Endodermal cell (in vitro differentiated cells): ENCODE results near the gene DLGAP1. TPM values are rescaled to one million over a fixed set of nuclear protein-coding genes. Genes with fewer than 3 reads are reported as not detected.

Experiments used
- DNase-seq: peaks from one replicate; pipeline ENCODE4 v3.0.0-alpha.2; 2017
- H3K27ac ChIP-seq: 2 replicates; pipeline ENCODE4 v1.5.1; 2013; ENCODE audit warnings: mild to moderate bottlenecking, low read depth, low read length, moderate library complexity
- H3K27me3 ChIP-seq: 2 replicates; pipeline ENCODE4 v1.6.1; 2013; ENCODE audit warnings: mild to moderate bottlenecking, low read length, moderate library complexity; ENCODE audit not compliant: insufficient read depth, control insufficient read depth, poor library complexity, severe bottlenecking
- H3K36me3 ChIP-seq: 2 replicates; pipeline ENCODE4 v1.7.0; 2013; ENCODE audit warnings: mild to moderate bottlenecking, low read length, moderate library complexity; ENCODE audit not compliant: control insufficient read depth, insufficient read depth
- H3K4me1 ChIP-seq: one replicate; pipeline ENCODE4 v1.7.0; 2013; ENCODE audit warnings: low read length; ENCODE audit not compliant: control insufficient read depth, insufficient read depth
- H3K4me3 ChIP-seq: 2 replicates; pipeline ENCODE4 v1.5.1; 2013; ENCODE audit warnings: mild to moderate bottlenecking, low read length, moderate library complexity
- H3K9ac ChIP-seq: 2 replicates; pipeline ENCODE4 v1.6.1; 2013; ENCODE audit warnings: mild to moderate bottlenecking, low read length, moderate library complexity; ENCODE audit not compliant: poor library complexity, severe bottlenecking; ENCODE audit errors: extremely low read depth
- H3K9me3 ChIP-seq: 2 replicates; pipeline ENCODE4 v1.6.1; 2013; ENCODE audit warnings: mild to moderate bottlenecking, low read length, moderate library complexity; ENCODE audit not compliant: control insufficient read depth
- H3K27ac Mint-ChIP-seq: 2 replicates; pipeline ENCODE4 v1.8.0; 2020; ENCODE audit warnings: mixed read lengths
- H3K27me3 Mint-ChIP-seq: 2 replicates; pipeline ENCODE4 v1.8.0; 2021; ENCODE audit warnings: mild to moderate bottlenecking, mixed read lengths; ENCODE audit not compliant: insufficient read depth
- H3K36me3 Mint-ChIP-seq: 2 replicates; pipeline ENCODE4 v1.8.0; 2020; ENCODE audit warnings: low read depth, mixed read lengths
- H3K4me1 Mint-ChIP-seq: 2 replicates; pipeline ENCODE4 v1.8.0; 2020; ENCODE audit warnings: mixed read lengths
- H3K4me3 Mint-ChIP-seq: 2 replicates; pipeline ENCODE4 v1.8.0; 2020; ENCODE audit warnings: mild to moderate bottlenecking, moderate library complexity, mixed read lengths
- H3K9me3 Mint-ChIP-seq: 2 replicates; pipeline ENCODE4 v1.8.0; 2020; ENCODE audit warnings: mild to moderate bottlenecking, mixed read lengths
- WGBS, 2 experiments: methylation state at CpG; one replicate each; pipeline versions ENCODE4 v1.1.5 to v1.1.7; 2013; ENCODE audit warnings: missing lambda C conversion rate in 2 of 2, mixed read lengths in 1 of 2; ENCODE audit not compliant: insufficient coverage in 1 of 2, insufficient read length in 1 of 2; 5-methylcytosine and 5-hydroxymethylcytosine counted together
- total RNA-seq, 2 donors: library from RNA; stranded (reverse); fragmentation: NEBNext Ultra II Directional in 1 of 2; extraction: Animal tissue kit (Norgen Biotek cat#: 25700) in 1 of 2; gene quantifications; 2 replicates in 1 of 2; 3 replicates in 1 of 2; pipeline ENCODE4 v1.2.1, GENCODE V29; 2021
- TF ChIP-seq, protein P1 (sequence below): fragments of 200-600 bp; sonication (generic); conservative IDR thresholded peaks from 2 replicates; pipeline ENCODE4 v1.5.0; 2021; ENCODE audit warnings: antibody characterized with exemption, mild to moderate bottlenecking

The DLGAP1 gene
- total RNA-seq, 2 donors from 2014 or later, result 11.5 to 21.5 TPM

DNA sequence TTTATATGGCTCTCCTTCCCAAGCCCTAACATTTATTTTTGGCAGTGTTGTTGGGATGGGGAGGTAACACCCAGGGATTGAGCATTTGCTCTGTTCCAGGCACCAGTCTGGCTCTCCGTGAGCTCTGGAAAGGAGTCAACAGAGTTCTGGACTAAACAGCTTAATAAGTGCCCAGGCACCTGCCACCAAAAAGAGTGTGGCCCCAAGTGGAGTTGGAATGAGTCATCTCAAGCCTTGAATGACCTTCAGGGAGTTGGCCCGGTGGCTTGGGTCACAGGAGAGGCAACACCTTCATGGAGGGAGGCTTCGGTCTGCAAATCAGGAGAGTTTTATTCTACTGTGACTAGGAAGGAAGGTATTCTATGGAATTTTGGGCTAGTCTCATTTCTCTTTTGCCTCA lies 203.2 kb downstream of the DLGAP1 start:
- Mint-ChIP-seq H3K27ac (no peak overlapping the region), H3K4me1 (peaks cover 12% of the 10 kb centered on the region), H3K9me3 (no peaks in the 10 kb centered on the region)

DNA sequence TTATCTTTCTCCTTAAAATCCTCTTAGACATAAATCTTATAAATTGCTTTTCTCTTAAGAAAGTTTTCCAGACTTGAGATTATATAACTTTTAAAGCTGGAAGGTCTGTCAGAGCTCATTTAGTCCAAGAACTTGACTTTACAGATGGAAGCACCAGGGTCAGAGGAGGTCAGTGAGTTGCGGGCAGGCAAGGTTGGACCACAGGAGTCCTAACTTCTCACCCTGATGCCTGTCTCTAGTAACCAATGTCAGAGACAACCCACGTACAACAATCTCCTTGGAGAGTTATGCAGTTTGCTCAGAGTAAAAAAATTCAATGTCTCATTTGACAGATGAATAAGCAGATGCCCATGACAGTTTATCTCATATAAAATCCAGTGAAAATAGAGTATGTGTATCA lies 203.9 kb downstream of the DLGAP1 start:
- Histone ChIP-seq H3K4me3 (no peak overlapping the region), H3K9ac (no peak overlapping the region), H3K27me3 (no peaks in the 10 kb centered on the region), H3K36me3 (no peaks in the 10 kb centered on the region), H3K9me3 (no peaks in the 10 kb centered on the region), H3K27ac (no peak overlapping the region), H3K4me1 (no peaks in the 10 kb centered on the region)
- 70 to 98% methylated on average over 2 of the region's 2 CpGs for WGBS, 2 experiments
- no peak for DNase-seq
- H3K27me3 Mint-ChIP-seq, result no peaks in the 10 kb centered on the region
- no peaks in the 10 kb centered on the region for H3K36me3 Mint-ChIP-seq
- H3K9me3 Mint-ChIP-seq, result no peaks in the 10 kb centered on the region
- no peak overlapping the region for H3K4me3 Mint-ChIP-seq
- H3K27ac Mint-ChIP-seq, result no peak overlapping the region
- peaks cover 12% of the 10 kb centered on the region for H3K4me1 Mint-ChIP-seq
- TF ChIP-seq, protein P1, sequence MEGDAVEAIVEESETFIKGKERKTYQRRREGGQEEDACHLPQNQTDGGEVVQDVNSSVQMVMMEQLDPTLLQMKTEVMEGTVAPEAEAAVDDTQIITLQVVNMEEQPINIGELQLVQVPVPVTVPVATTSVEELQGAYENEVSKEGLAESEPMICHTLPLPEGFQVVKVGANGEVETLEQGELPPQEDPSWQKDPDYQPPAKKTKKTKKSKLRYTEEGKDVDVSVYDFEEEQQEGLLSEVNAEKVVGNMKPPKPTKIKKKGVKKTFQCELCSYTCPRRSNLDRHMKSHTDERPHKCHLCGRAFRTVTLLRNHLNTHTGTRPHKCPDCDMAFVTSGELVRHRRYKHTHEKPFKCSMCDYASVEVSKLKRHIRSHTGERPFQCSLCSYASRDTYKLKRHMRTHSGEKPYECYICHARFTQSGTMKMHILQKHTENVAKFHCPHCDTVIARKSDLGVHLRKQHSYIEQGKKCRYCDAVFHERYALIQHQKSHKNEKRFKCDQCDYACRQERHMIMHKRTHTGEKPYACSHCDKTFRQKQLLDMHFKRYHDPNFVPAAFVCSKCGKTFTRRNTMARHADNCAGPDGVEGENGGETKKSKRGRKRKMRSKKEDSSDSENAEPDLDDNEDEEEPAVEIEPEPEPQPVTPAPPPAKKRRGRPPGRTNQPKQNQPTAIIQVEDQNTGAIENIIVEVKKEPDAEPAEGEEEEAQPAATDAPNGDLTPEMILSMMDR, result no peak

More for the DNA sequence above, 203.2 kb downstream of the DLGAP1 start:
- DNase-seq, result no peak
- Histone ChIP-seq H3K27ac (no peak overlapping the region), H3K4me3 (no peak overlapping the region), H3K9ac (no peak overlapping the region), H3K4me1 (no peaks in the 10 kb centered on the region), H3K9me3 (no peaks in the 10 kb centered on the region), H3K36me3 (no peaks in the 10 kb centered on the region), H3K27me3 (no peaks in the 10 kb centered on the region)
- H3K4me3 Mint-ChIP-seq, result no peak overlapping the region
- H3K36me3 Mint-ChIP-seq, result no peaks in the 10 kb centered on the region
- WGBS, 2 experiments, result 90 to 93% methylated on average over 2 to 3 of the region's 3 CpGs
- no peaks in the 10 kb centered on the region for H3K27me3 Mint-ChIP-seq
- TF ChIP-seq, protein P1, result no peak

DNA sequence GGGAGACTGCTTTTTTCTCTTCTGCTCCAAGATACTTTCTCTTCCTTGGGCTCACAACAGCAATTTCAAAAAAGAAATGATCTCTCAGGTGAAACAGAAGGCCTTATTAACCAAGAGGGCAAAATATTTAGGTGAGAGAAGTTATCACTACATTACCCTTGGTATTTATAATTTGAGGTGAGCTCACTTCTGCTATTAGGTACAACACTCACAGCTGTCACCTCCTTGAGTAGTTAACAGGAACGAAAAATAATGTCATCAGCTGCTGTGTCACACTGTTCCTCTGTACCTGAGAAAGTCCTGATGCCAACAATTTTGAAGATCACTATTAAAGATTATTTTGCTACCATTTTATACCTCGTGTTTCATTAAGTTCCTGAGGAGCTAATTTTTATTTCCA lies 205.0 kb downstream of the DLGAP1 start:
- DNase-seq, result no peak
- H3K36me3 ChIP-seq, result no peaks in the 10 kb centered on the region

More for the DNA sequence above, 205.0 kb downstream of the DLGAP1 start:
- Mint-ChIP-seq H3K36me3 (no peaks in the 10 kb centered on the region), H3K4me3 (no peak overlapping the region), H3K27me3 (no peaks in the 10 kb centered on the region), H3K27ac (no peak overlapping the region), H3K9me3 (no peaks in the 10 kb centered on the region), H3K4me1 (peaks cover 12% of the 10 kb centered on the region)
- WGBS, 2 experiments, result 75 to 100% methylated on average over 1 to 2 of the region's 2 CpGs
- no peaks in the 10 kb centered on the region for H3K27me3 ChIP-seq
- H3K4me3 ChIP-seq, result no peak overlapping the region
- H3K4me1 ChIP-seq, result no peaks in the 10 kb centered on the region
- H3K9ac ChIP-seq, result no peak overlapping the region
- TF ChIP-seq, protein P1, result no peak
- no peaks in the 10 kb centered on the region for H3K9me3 ChIP-seq
- H3K27ac ChIP-seq, result no peak overlapping the region
